GM08714 (cell line): ENCODE data around the gene TXNRD1.
"Not testable (repeated sequence)": the region's sequence is repeated elsewhere in the genome, so short reads cannot be mapped to it uniquely, and the experiment has no call there.

Experiments used
- H3K4me3 ChIP-seq: fragments of 200-500 bp; sonication (Bioruptor generic); 2 replicates; pipeline ENCODE4 v1.5.1; 2014; ENCODE audit warnings: mild to moderate bottlenecking, low read length, inconsistent platforms
- ZNF274 ChIP-seq: IDR thresholded peaks from 2 replicates; pipeline ENCODE4 v1.6.1; 2012; ENCODE audit warnings: mild to moderate bottlenecking, low read depth, low read length

TXNRD1 gene

GRCh38 chr12:104215638-104216297 lies at the start of gene TXNRD1:
TXNRD1 (plus strand) TSS chr12:104215779; CDS start chr12:104215803, 24 bp downstream.
- TF ChIP-seq ZNF274, result no peak
- peak within 1 kb of the TSS; percentile 47; the same call in 1 of the 2 replicates for H3K4me3 ChIP-seq

GRCh38 chr12:104165801-104166200 lies 49.8 kb upstream of the TXNRD1 start:
- H3K4me3 ChIP-seq, result no peak overlapping the region
- no peak for TF ChIP-seq ZNF274

- no peak overlapping the region for H3K4me3 ChIP-seq
- no peak for TF ChIP-seq ZNF274
Measured at GRCh38 chr12:104166465-104166864, 49.1 kb upstream of the TXNRD1 start.

- no peak overlapping the region for H3K4me3 ChIP-seq
- TF ChIP-seq ZNF274, result no peak
Measured at GRCh38 chr12:104167519-104168458, 47.8 kb upstream of the TXNRD1 start.

GRCh38 chr12:104168596-104168995 lies 47.0 kb upstream of the TXNRD1 start:
- no peak overlapping the region for H3K4me3 ChIP-seq

GRCh38 chr12:104171785-104172569 lies 43.6 kb upstream of the TXNRD1 start:
- TF ChIP-seq ZNF274, result no peak
- no peak overlapping the region for H3K4me3 ChIP-seq

More at GRCh38 chr12:104168596-104168995, 47.0 kb upstream of the TXNRD1 start:
- TF ChIP-seq ZNF274, result no peak

GRCh38 chr12:104172570-104172947 lies 43.0 kb upstream of the TXNRD1 start:
- no peak overlapping the region for H3K4me3 ChIP-seq
- no peak for TF ChIP-seq ZNF274

DNA sequence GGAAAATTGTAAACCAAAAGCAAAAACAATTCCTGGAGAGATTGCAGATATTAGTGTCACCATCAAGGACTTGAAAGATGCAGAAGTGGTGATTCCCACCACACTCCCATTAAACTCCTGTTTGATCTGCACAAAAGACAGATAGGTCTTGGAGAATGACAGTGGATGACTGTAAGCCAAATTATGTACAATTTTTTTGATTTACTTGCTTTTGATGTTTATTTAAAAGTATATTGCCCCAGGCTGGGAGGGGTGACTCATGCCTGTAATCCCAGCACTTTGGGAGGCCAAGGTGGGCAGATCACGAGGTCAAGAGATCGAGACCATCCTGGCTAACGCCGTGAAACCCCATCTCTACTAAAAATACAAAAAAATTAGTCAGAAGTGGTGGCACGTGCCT lies 41.8 kb upstream of the TXNRD1 start:
- H3K4me3 ChIP-seq, result not testable (repeated sequence)

DNA sequence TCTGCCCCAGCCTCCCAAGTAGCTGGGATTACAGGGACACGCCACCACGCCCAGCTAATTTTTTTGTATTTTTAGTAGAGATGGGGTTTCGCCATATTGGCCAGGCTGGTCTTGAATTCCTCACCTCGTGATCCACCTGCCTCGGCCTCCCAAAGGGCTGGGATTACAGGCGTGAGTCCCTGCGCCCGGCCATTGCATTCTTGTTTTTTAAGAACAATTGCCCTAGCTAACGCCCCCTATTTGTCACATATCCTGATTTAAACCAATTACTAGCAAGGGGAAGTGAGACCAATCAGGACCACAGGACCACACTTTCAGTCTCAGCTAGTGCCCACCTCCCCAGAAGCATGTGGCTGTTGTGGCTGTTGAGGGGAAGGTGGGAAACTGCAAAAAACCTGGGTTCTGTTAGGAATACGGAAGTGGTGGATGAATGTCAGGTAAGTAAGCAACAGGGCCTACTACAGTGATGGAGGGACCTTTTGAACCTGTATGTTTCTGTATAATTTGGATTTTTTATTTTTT lies 39.8 kb upstream of the TXNRD1 start:
- no peak for TF ChIP-seq ZNF274
- H3K4me3 ChIP-seq, result no peak overlapping the region

DNA sequence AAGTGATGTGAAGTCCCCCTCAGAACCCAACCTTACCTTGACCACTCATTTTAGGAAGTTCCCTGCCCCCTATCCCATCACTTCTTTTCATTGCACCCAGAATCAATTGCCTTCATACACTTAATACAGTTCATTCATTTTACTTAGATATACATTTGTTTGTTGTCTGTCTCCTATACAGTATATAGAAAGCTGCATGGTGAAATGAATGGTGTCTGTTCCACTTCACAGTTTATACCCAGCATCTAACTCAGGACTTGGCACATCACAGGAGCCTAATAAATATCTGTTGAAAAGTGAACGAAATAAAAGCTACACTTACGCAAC lies 38.3 kb upstream of the TXNRD1 start:
- TF ChIP-seq ZNF274, result no peak

GRCh38 chr12:104177663-104178501 lies 37.7 kb upstream of the TXNRD1 start:
- TF ChIP-seq ZNF274, result no peak
- H3K4me3 ChIP-seq, result no peak overlapping the region

More for the DNA sequence above, 38.3 kb upstream of the TXNRD1 start:
- no peak overlapping the region for H3K4me3 ChIP-seq

GRCh38 chr12:104180374-104180773 lies 35.2 kb upstream of the TXNRD1 start:
- no peak for TF ChIP-seq ZNF274

GRCh38 chr12:104181313-104181712 lies 34.3 kb upstream of the TXNRD1 start:
- H3K4me3 ChIP-seq, result no peak overlapping the region
- no peak for TF ChIP-seq ZNF274

More at GRCh38 chr12:104180374-104180773, 35.2 kb upstream of the TXNRD1 start:
- H3K4me3 ChIP-seq, result no peak overlapping the region
